SK-N-SH treated with all-trans-retinoic acid at 6 μM for 48 hours (cell line): ENCODE measurements around the gene KPTN.

Experiments used
- ATAC-seq: fragments of 200-7000 bp; cut with Tn5 transposase; 3 replicates; pipeline ENCODE4 v1.9.1; 2020; ENCODE audit warnings: mild to moderate bottlenecking, moderate library complexity
- ARNTL ChIP-seq: fragments of 450-650 bp; formaldehyde crosslinking; IDR thresholded peaks from 2 replicates; pipeline ENCODE4 v1.5.0; 2020; ENCODE audit warnings: low read depth, mild to moderate bottlenecking, moderate library complexity, borderline replicate concordance
- BACH2 ChIP-seq: fragments of 250-450 bp; sonication (Bioruptor Pico); IDR thresholded peaks from 2 replicates; pipeline ENCODE4 v1.9.0; 2021; ENCODE audit warnings: mild to moderate bottlenecking, borderline replicate concordance
- CREB5 ChIP-seq: fragments of 250-450 bp; sonication (Bioruptor Pico); IDR thresholded peaks from 2 replicates; pipeline ENCODE4 v1.5.1; 2020; ENCODE audit warnings: low read depth, mild to moderate bottlenecking, moderate library complexity
- CSDC2 ChIP-seq: fragments of 250-450 bp; sonication (Bioruptor Pico); IDR thresholded peaks from 2 replicates; pipeline ENCODE4 v1.5.0; 2020; ENCODE audit warnings: mild to moderate bottlenecking, moderate library complexity
- CSRNP3 ChIP-seq: fragments of 250-450 bp; sonication (Bioruptor Pico); IDR thresholded peaks from 2 replicates; pipeline ENCODE4 v1.5.1; 2021; ENCODE audit warnings: mild to moderate bottlenecking, moderate library complexity
- ESRRG ChIP-seq: fragments of 250-450 bp; sonication (Bioruptor Pico); IDR thresholded peaks from 2 replicates; pipeline ENCODE4 v1.6.1; 2021; ENCODE audit warnings: mild to moderate bottlenecking
- GLIS3 ChIP-seq: fragments of 250-450 bp; sonication (Bioruptor Pico); IDR thresholded peaks from 2 replicates; pipeline ENCODE4 v1.5.0; 2020; ENCODE audit warnings: mild to moderate bottlenecking, moderate library complexity
- OSR1 ChIP-seq: fragments of 250-450 bp; sonication (Bioruptor Pico); IDR thresholded peaks from 2 replicates; pipeline ENCODE4 v1.8.0; 2022; ENCODE audit warnings: moderate library complexity, mild to moderate bottlenecking, inconsistent platforms
- PATZ1 ChIP-seq: fragments of 250-450 bp; sonication (Bioruptor Pico); IDR thresholded peaks from 2 replicates; pipeline ENCODE4 v1.8.0; 2020; ENCODE audit warnings: mild to moderate bottlenecking, moderate library complexity, borderline replicate concordance
- POU6F1 ChIP-seq: fragments of 250-450 bp; sonication (Bioruptor Pico); IDR thresholded peaks from 2 replicates; pipeline ENCODE4 v1.8.0; 2021; ENCODE audit warnings: low read depth, mild to moderate bottlenecking, moderate library complexity, borderline replicate concordance
- PPARA ChIP-seq: fragments of 250-450 bp; sonication (Bioruptor Pico); IDR thresholded peaks from 2 replicates; pipeline ENCODE4 v1.5.0; 2020; ENCODE audit warnings: mild to moderate bottlenecking, borderline replicate concordance
- SNAI2 ChIP-seq: fragments of 250-450 bp; sonication (Bioruptor Pico); IDR thresholded peaks from 2 replicates; pipeline ENCODE4 v1.5.0; 2020; ENCODE audit warnings: mild to moderate bottlenecking, moderate library complexity
- TSHZ2 ChIP-seq: fragments of 250-450 bp; sonication (Bioruptor Pico); IDR thresholded peaks from 2 replicates; pipeline ENCODE4 v1.5.0; 2020; ENCODE audit warnings: mild to moderate bottlenecking, moderate library complexity
- ZC3H10 ChIP-seq: fragments of 250-450 bp; sonication (Bioruptor Pico); IDR thresholded peaks from 2 replicates; pipeline ENCODE4 v1.5.1; 2021; ENCODE audit warnings: mild to moderate bottlenecking, moderate library complexity
- ZNF565 ChIP-seq: fragments of 450-650 bp; formaldehyde crosslinking; conservative IDR thresholded peaks from 2 replicates; pipeline ENCODE4 v1.5.0; 2020; ENCODE audit warnings: low read depth, mild to moderate bottlenecking, moderate library complexity
- ZNF70 ChIP-seq: fragments of 450-650 bp; formaldehyde crosslinking; IDR thresholded peaks from 2 replicates; pipeline ENCODE4 v1.5.0; 2020; ENCODE audit warnings: mild to moderate bottlenecking, moderate library complexity
- ZNF8 ChIP-seq: fragments of 450-650 bp; formaldehyde crosslinking; IDR thresholded peaks from 2 replicates; pipeline ENCODE4 v1.5.0; 2020; ENCODE audit warnings: mild to moderate bottlenecking, moderate library complexity

Gene KPTN

GRCh38 chr19:47429140-47429793 is 54.8 kb downstream of the KPTN start:
- ATAC-seq = no peak

More at GRCh38 chr19:47429140-47429793, 54.8 kb downstream of the KPTN start:
- TF ChIP-seq GLIS3 (CRISPR knock-in tag) (no peak), ESRRG (CRISPR knock-in tag) (no peak), ZC3H10 (CRISPR knock-in tag) (no peak), CSRNP3 (CRISPR knock-in tag) (no peak), ARNTL (CRISPR knock-in tag) (no peak), POU6F1 (CRISPR knock-in tag) (no peak), SNAI2 (CRISPR knock-in tag) (no peak), CREB5 (CRISPR knock-in tag) (no peak), ZNF70 (no peak), CSDC2 (CRISPR knock-in tag) (no peak), PPARA (CRISPR knock-in tag) (no peak), TSHZ2 (CRISPR knock-in tag) (no peak), PATZ1 (CRISPR knock-in tag) (no peak), BACH2 (no peak), ZNF565 (CRISPR knock-in tag) (no peak), OSR1 (CRISPR knock-in tag) (no peak), ZNF8 (CRISPR knock-in tag) (no peak)
